ENCODE data around the gene TMCO6. TPM values are rescaled to one million over a fixed set of nuclear protein-coding genes. Genes with fewer than 3 reads are reported as not detected.
"Not testable (repeated sequence)": the region's sequence is repeated elsewhere in the genome, so short reads cannot be mapped to it uniquely, and the experiment has no call there.

TMCO6 gene
- total and polyA plus RNA-seq, 2 of the 4 experiments (the other 2 are of a cell fraction): 6.6 to 10.6 TPM

GRCh38 chr5:140671035-140671434 lies 31.8 kb downstream of the TMCO6 start:
- Histone ChIP-seq H3K9me1 (ENCODE audit: insufficient read depth, low read length) (peaks cover 17% of the 10 kb centered on the region; the same call in 1 of the 2 replicates), H4K20me1 (ENCODE audit: insufficient read depth, low read length) (peaks cover 19% of the 10 kb centered on the region), H3K36me3 (ENCODE audit: control insufficient read depth, insufficient read depth, low read length) (peaks cover 57% of the 10 kb centered on the region), H3K79me1 (ENCODE audit: low read depth in 1 of 2, low read length in 2 of 2) (peaks cover 20 to 43% of the 10 kb centered on the region in 2 experiments)
- intact Hi-C loops (cut with micrococcal nuclease); H3K9me3 ChIP-seq (ENCODE audit: control insufficient read depth, insufficient read depth, low read length); dilution Hi-C loops (cut with HindIII; ENCODE audit: low sequenced_read_pairs, unreplicated experiment); H2BK5ac ChIP-seq (ENCODE audit: low read depth, low read length, poor library complexity, severe bottlenecking); H3K4me3 ChIP-seq (ENCODE audit: insufficient read depth, low read depth, low read length); H2BK15ac ChIP-seq (ENCODE audit: low read depth, low read length); CTCF ChIA-PET; POLR2A ChIA-PET (ENCODE audit: unreplicated experiment); H3K14ac ChIP-seq (replicated peaks; ENCODE audit: low read depth, low read length); H3K23ac ChIP-seq (ENCODE audit: low read depth, low read length); BruUV-seq (replicated peaks); H2AK5ac ChIP-seq (ENCODE audit: low read depth, low read length); H3K4me2 ChIP-seq (ENCODE audit: low read depth, low read length); H3K18ac ChIP-seq (ENCODE audit: low read depth, low read length); ATAC-seq (ENCODE audit: low read depth); H2AK9ac ChIP-seq (replicated peaks; ENCODE audit: low read depth, low read length, poor library complexity); DNase-seq; H3K4ac ChIP-seq (ENCODE audit: low read depth, low read length); H4K8ac ChIP-seq (ENCODE audit: low read depth in 2 of 2, low read length in 2 of 2); H4K91ac ChIP-seq (ENCODE audit: insufficient read depth, low read depth, low read length); in situ Hi-C loops (cut with MboI; ENCODE audit: low sequenced_read_pairs); H2BK20ac ChIP-seq (ENCODE audit: low read depth, low read length); H3K9ac ChIP-seq (ENCODE audit: low read depth, low read length); H2AFZ ChIP-seq (replicated peaks; ENCODE audit: low read length, poor library complexity); H3K27ac ChIP-seq (ENCODE audit: insufficient read depth, low read length); H2BK120ac ChIP-seq (ENCODE audit: low read depth, low read length); H4K5ac ChIP-seq (ENCODE audit: low read depth, low read length); H3K56ac ChIP-seq (ENCODE audit: extremely low read depth, insufficient read depth, low read length); H3K4me1 ChIP-seq (ENCODE audit: control insufficient read depth, insufficient read depth, low read length); H3K27me3 ChIP-seq (ENCODE audit: control insufficient read depth, insufficient read depth, low read length): not testable (repeated sequence)
- WGBS, 2 experiments (ENCODE audit: extremely low coverage in 2 of 2, insufficient read length in 1 of 2): no CpG with 5 or more reads among the region's 4 CpGs

All from IMR-90 (cell line).